ENCODE measurements around the gene GNPNAT1. TPM values are rescaled to one million over a fixed set of nuclear protein-coding genes. Genes with fewer than 3 reads are reported as not detected.

The GNPNAT1 gene
- total and polyA plus RNA-seq, 3 donors from 2014 or later, result 18.7 to 37.6 (median 19.9) TPM

DNA sequence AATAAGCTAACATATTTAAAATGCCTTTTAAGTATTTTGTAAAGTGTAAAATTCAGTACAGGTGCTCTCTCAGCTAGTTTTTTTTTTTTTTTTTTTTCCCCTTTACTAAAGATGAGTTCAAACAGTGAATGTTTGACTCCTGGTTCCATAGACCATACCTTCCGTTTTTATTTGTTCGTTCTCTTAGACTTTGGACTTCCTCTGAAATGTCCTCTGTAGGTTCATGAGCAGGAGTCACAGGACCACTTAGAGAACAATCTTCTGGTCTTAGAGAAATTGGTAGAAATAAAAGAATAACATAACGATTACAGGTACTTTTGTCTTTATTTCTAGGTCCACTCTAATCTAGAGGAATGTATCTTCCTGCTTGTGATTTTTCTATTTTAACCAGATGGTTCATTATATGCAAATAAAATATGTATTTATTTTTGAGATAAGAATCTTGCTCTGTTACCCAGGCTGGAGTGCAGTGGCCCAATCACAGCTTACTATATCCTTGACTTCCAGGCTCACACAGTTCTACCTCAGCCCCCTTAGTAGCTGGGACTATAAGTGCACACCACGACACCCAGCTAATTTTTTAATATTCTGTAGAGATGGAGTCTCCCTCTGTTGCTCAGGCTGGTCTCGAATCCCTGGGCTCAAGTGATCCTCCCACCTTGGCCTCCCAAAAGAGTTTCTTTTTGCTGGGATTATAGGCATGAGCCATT, 35.6 kb downstream of the GNPNAT1 start:
- Histone ChIP-seq H3K4me3 (no peak overlapping the region), H3K4me1 (no peaks in the 10 kb centered on the region), H3K27ac (no peak overlapping the region), H3K36me3 (ENCODE audit: low read depth, missing control alignments) (no peaks in the 10 kb centered on the region), H3K9me3 (no peaks in the 10 kb centered on the region), H3K27me3 (no peaks in the 10 kb centered on the region)
- 93 to 94% methylated on average over 5 of the region's 5 CpGs for WGBS, 2 donors
- DNase-seq, result no peak
- TF ChIP-seq POLR2A (IDR thresholded peaks at IDR 0.05), result no peak
- TF ChIP-seq, protein P1, sequence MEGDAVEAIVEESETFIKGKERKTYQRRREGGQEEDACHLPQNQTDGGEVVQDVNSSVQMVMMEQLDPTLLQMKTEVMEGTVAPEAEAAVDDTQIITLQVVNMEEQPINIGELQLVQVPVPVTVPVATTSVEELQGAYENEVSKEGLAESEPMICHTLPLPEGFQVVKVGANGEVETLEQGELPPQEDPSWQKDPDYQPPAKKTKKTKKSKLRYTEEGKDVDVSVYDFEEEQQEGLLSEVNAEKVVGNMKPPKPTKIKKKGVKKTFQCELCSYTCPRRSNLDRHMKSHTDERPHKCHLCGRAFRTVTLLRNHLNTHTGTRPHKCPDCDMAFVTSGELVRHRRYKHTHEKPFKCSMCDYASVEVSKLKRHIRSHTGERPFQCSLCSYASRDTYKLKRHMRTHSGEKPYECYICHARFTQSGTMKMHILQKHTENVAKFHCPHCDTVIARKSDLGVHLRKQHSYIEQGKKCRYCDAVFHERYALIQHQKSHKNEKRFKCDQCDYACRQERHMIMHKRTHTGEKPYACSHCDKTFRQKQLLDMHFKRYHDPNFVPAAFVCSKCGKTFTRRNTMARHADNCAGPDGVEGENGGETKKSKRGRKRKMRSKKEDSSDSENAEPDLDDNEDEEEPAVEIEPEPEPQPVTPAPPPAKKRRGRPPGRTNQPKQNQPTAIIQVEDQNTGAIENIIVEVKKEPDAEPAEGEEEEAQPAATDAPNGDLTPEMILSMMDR (IDR thresholded peaks at IDR 0.05), result no peak
- intact Hi-C loops (cut with DNase I; ENCODE audit: low total_unique reads), result no loop called here

DNA sequence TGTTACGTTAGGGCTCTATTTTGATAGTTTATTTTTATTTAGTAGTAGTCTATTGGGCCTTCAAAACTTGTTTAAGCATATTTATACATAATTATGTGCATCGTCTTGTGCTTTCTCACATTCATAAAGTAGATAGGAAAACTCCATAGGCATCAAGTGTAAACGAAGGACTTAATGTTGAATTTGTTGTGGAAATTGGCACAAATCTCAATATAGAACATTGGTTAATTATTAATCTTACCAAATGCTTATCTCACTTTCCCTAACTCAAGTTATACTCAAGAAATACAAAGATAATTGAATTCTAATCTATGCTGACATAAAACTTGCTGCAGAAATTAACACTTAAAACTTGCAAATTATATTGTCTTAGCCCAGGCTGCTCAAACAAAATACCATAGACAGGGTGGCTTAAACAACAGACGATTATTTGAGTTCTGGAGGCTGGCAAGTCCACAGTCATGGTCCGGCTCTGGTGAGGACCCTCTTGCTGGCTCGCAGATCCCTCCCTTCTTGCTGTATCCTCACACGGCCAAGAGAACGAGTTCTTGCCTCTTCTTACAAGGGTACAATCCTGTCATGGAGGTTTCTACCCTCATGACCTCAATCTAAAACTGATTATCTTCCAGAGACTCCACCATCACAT, 42.6 kb downstream of the GNPNAT1 start:
- TF ChIP-seq, protein P1 (IDR thresholded peaks at IDR 0.05), result no peak
- TF ChIP-seq POLR2A (IDR thresholded peaks at IDR 0.05), result no peak
- Histone ChIP-seq H3K4me1 (no peaks in the 10 kb centered on the region), H3K4me3 (no peak overlapping the region), H3K27ac (no peak overlapping the region), H3K9me3 (no peaks in the 10 kb centered on the region), H3K27me3 (no peaks in the 10 kb centered on the region), H3K36me3 (ENCODE audit: low read depth, missing control alignments) (no peaks in the 10 kb centered on the region)
- DNase-seq, result no peak
- 87 to 91% methylated on average over 8 of the region's 8 CpGs for WGBS, 2 donors
- intact Hi-C loops (cut with DNase I; ENCODE audit: low total_unique reads), result no loop called here

DNA sequence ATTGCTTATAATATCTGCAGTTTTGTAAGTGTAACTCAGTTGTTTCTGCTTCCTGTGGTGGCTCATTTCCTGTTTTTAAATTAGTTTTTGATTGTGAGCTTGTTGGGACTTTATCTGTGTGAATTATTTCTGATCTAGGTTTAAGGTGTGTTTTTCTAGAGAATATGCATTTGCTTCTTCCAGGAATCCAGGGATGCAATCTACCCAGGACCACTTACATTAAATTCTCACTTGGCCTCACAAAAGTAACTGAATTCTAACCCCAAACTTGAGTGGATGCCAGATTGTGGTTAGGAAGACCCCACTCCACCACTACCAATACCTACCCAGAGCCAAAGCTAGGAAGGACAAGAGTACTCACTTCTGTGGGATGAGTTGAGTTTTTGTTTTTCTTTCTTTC, 49.5 kb downstream of the GNPNAT1 start:
- H3K27me3 ChIP-seq, result no peaks in the 10 kb centered on the region
- H3K9me3 ChIP-seq, result no peaks in the 10 kb centered on the region
- intact Hi-C loops (cut with DNase I; ENCODE audit: low total_unique reads), result no loop called here
- TF ChIP-seq POLR2A (IDR thresholded peaks at IDR 0.05), result no peak
- TF ChIP-seq, protein P1 (IDR thresholded peaks at IDR 0.05), result no peak
- H3K27ac ChIP-seq, result peak overlapping the region in 1 of 2 donors; percentile 18
- no peak overlapping the region for H3K4me3 ChIP-seq
- no peaks in the 10 kb centered on the region for H3K36me3 ChIP-seq (ENCODE audit: low read depth, missing control alignments)
- no peak for DNase-seq
- H3K4me1 ChIP-seq, result no peaks in the 10 kb centered on the region

DNA sequence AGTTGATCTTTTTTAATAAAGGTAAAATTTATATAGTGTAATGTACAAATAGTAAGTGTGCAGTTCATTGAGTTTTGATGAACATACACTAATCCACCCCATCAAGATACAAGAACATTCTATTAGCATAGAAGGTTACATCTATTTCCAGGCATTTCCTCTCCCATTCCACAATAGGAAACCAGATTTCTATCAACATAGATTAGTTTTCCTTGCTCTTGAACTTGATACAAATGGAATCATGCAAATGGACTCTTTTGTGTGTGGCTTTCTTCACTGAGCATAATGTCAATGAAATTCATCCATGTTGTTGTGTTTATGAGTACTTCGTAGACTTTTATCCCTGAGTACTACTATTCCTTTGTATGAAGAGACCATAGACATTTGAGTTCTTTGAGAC, 50.7 kb downstream of the GNPNAT1 start:
- no peak for DNase-seq
- 90 to 98% methylated on average over 1 of the region's 1 CpG for WGBS, 2 donors

More for the DNA sequence above, 50.7 kb downstream of the GNPNAT1 start:
- H3K4me3 ChIP-seq, result no peak overlapping the region
- no peaks in the 10 kb centered on the region for H3K9me3 ChIP-seq
- no peaks in the 10 kb centered on the region for H3K4me1 ChIP-seq
- H3K36me3 ChIP-seq (ENCODE audit: low read depth, missing control alignments), result no peaks in the 10 kb centered on the region
- no peaks in the 10 kb centered on the region for H3K27me3 ChIP-seq
- intact Hi-C loops (cut with DNase I; ENCODE audit: low total_unique reads), result no loop called here
- H3K27ac ChIP-seq, result no peak overlapping the region
- TF ChIP-seq, protein P1 (IDR thresholded peaks at IDR 0.05), result no peak
- TF ChIP-seq POLR2A (IDR thresholded peaks at IDR 0.05), result no peak
